Peyer's patch (tissue), 4 donors: ENCODE data around the gene ETFA. TPM values are rescaled to one million over a fixed set of nuclear protein-coding genes. Genes with fewer than 3 reads are reported as not detected.

ENCODE experiments used
- DNase-seq, 3 donors: peaks; one replicate each; pipeline ENCODE4 v3.0.0-alpha.2; 2017 to 2019
- H3K27ac ChIP-seq, 4 donors: fragments of 200-600 bp; sonication (generic); one replicate each; pipeline ENCODE4 v1.5.1; 2016 to 2019
- H3K27me3 ChIP-seq, 2 donors: fragments of 200-600 bp; sonication (generic); one replicate each; pipeline ENCODE4 v1.5.1; 2019
- H3K36me3 ChIP-seq, 3 donors: fragments of 200-600 bp; sonication (generic); one replicate each; pipeline ENCODE4 v1.5.1; 2016 to 2019
- H3K4me1 ChIP-seq, 4 donors: fragments of 200-600 bp; sonication (generic); one replicate each; pipeline ENCODE4 v1.5.1; 2016 to 2019
- H3K4me3 ChIP-seq, 4 donors: fragments of 200-600 bp; sonication (generic); 1 replicate in 3 of 4; 2 replicates in 1 of 4; pipeline ENCODE4 v1.5.1; 2016 to 2019; ENCODE audit warnings: mild to moderate bottlenecking in 1 of 4
- H3K9me3 ChIP-seq, 4 donors: fragments of 200-600 bp; sonication (generic); one replicate each; pipeline ENCODE4 v1.5.1; 2016 to 2019; ENCODE audit warnings: mild to moderate bottlenecking in 1 of 4
- POLR2A ChIP-seq, 2 donors: fragments of 450-650 bp; IDR thresholded peaks; one replicate each; pipeline ENCODE4 v1.5.1; 2017; ENCODE audit warnings: antibody characterized with exemption in 2 of 2, mild to moderate bottlenecking in 2 of 2, moderate library complexity in 2 of 2
- total RNA-seq, 4 donors: library from RNA; depleted of rRNA; stranded (reverse); fragments of >200 nt; gene quantifications; one replicate each; pipeline ENCODE4 v1.1.0, GENCODE V29; 2016
- TF ChIP-seq, protein P1 (sequence below), 6 experiments: fragments of 450-650 bp in 4 of 6; fragments of 200-600 bp in 2 of 6; sonication (generic) in 1 of 6; IDR thresholded peaks; one replicate each; pipeline ENCODE4 v1.5.1; 2017 to 2019; ENCODE audit warnings: antibody characterized with exemption in 6 of 6, mild to moderate bottlenecking in 3 of 6, moderate library complexity in 1 of 6

Gene ETFA
- total RNA-seq, 4 donors from 2014 or later = 110 to 175 (median 163) TPM

GRCh38 chr15:76234337-76234889 lies 76.9 kb downstream of the ETFA start:
- TF ChIP-seq, protein P1, sequence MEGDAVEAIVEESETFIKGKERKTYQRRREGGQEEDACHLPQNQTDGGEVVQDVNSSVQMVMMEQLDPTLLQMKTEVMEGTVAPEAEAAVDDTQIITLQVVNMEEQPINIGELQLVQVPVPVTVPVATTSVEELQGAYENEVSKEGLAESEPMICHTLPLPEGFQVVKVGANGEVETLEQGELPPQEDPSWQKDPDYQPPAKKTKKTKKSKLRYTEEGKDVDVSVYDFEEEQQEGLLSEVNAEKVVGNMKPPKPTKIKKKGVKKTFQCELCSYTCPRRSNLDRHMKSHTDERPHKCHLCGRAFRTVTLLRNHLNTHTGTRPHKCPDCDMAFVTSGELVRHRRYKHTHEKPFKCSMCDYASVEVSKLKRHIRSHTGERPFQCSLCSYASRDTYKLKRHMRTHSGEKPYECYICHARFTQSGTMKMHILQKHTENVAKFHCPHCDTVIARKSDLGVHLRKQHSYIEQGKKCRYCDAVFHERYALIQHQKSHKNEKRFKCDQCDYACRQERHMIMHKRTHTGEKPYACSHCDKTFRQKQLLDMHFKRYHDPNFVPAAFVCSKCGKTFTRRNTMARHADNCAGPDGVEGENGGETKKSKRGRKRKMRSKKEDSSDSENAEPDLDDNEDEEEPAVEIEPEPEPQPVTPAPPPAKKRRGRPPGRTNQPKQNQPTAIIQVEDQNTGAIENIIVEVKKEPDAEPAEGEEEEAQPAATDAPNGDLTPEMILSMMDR (IDR thresholded peaks at IDR 0.05) = no peak
- Histone ChIP-seq H3K36me3 (peaks cover 0 to 8% (median 0%) of the 10 kb centered on the region in 3 donors), H3K4me1 (no peaks in the 10 kb centered on the region), H3K9me3 (no peaks in the 10 kb centered on the region), H3K4me3 (no peak overlapping the region), H3K27ac (no peak overlapping the region), H3K27me3 (no peaks in the 10 kb centered on the region)
- no peak for DNase-seq

DNA sequence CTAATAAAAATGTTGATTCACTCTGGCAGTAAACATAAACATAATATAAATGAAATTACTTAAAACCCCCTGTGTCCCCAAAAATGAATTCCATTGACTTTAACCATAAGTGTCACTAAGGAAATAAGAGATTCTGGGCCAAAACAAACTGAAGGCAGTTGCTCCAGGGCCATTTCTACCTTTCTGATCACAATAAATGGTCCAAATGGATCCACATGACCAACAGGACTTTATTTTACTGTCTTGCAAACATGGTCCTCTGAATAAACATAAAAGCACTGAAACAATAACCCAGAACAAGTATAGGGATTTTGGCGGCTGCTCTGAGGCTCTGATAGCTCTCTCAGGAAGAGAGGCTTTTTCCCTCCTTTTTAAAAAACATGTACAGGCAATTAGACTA lies 77.3 kb downstream of the ETFA start:
- no peaks in the 10 kb centered on the region for H3K27me3 ChIP-seq
- no peak overlapping the region for H3K27ac ChIP-seq
- TF ChIP-seq, protein P1 (IDR thresholded peaks at IDR 0.05) = no peak
- TF ChIP-seq POLR2A (IDR thresholded peaks at IDR 0.05) = no peak
- H3K4me3 ChIP-seq = no peak overlapping the region
- peaks cover 0 to 8% (median 0%) of the 10 kb centered on the region in 3 donors for H3K36me3 ChIP-seq
- no peak for DNase-seq
- H3K9me3 ChIP-seq = no peaks in the 10 kb centered on the region
- H3K4me1 ChIP-seq = no peaks in the 10 kb centered on the region

DNA sequence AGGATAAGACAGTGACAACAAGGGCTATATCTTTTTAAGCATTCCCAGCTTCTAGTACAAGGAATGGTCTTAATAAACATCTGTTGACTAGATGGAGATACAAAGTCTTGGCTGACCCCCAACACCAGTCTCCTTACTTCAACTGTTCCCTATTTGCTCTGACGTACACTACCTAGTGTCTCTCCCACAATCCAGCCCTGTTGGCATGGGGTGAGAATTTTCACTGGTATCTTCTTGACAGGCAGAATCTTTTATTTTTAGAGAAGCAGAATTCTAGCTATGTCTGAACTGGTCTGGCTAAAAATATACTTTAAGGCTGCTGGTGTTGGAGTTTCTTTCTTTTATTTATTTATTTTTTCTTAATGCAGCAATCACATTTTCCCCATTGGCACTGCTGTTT lies 82.0 kb downstream of the ETFA start:
- Histone ChIP-seq H3K36me3 (peaks cover 0 to 32% (median 0%) of the 10 kb centered on the region in 3 donors), H3K27ac (no peak overlapping the region), H3K27me3 (no peaks in the 10 kb centered on the region), H3K9me3 (no peaks in the 10 kb centered on the region), H3K4me1 (no peaks in the 10 kb centered on the region), H3K4me3 (no peak overlapping the region)
- no peak for TF ChIP-seq POLR2A (IDR thresholded peaks at IDR 0.05)
- TF ChIP-seq, protein P1 (IDR thresholded peaks at IDR 0.05) = no peak
- DNase-seq = no peak

DNA sequence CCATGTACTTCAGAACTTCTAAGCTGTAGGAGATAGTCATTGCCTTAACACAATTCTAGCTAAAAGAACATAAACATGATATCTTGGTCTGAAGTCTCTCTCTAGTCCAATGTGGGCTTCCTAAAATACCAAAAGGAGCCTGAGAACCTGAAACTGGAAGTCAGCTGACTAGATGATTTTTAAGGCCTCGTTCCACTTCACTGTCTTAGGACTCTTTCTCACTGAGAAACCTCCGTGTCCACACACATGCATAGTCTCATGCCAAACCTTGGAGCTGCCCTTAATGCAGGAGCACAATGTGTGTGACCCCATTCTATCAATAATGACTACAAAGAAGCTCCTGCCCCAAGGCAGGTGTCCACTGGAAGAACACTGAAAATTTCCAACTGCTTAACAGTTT lies 87.7 kb downstream of the ETFA start:
- no peaks in the 10 kb centered on the region for H3K4me1 ChIP-seq
- no peak overlapping the region for H3K27ac ChIP-seq
- peaks cover 0 to 34% (median 0%) of the 10 kb centered on the region in 3 donors for H3K36me3 ChIP-seq
- TF ChIP-seq, protein P1 (IDR thresholded peaks at IDR 0.05) = no peak
- TF ChIP-seq POLR2A (IDR thresholded peaks at IDR 0.05) = no peak
- H3K4me3 ChIP-seq = no peak overlapping the region
- no peak for DNase-seq
- H3K27me3 ChIP-seq = no peaks in the 10 kb centered on the region
- no peaks in the 10 kb centered on the region for H3K9me3 ChIP-seq

GRCh38 chr15:76222159-76222558 lies 89.1 kb downstream of the ETFA start:
- Histone ChIP-seq H3K4me3 (no peak overlapping the region), H3K27ac (no peak overlapping the region)

More at GRCh38 chr15:76222159-76222558, 89.1 kb downstream of the ETFA start:
- TF ChIP-seq, protein P1 (IDR thresholded peaks at IDR 0.05) = no peak
- no peak for TF ChIP-seq POLR2A (IDR thresholded peaks at IDR 0.05)
- peaks cover 0 to 34% (median 0%) of the 10 kb centered on the region in 3 donors for H3K36me3 ChIP-seq
- H3K27me3 ChIP-seq = no peaks in the 10 kb centered on the region
- H3K9me3 ChIP-seq = no peaks in the 10 kb centered on the region
- DNase-seq = no peak
- no peaks in the 10 kb centered on the region for H3K4me1 ChIP-seq
